GM23338 (cell line): ENCODE data around the gene ISG15. TPM values are rescaled to one million over a fixed set of nuclear protein-coding genes. Genes with fewer than 3 reads are reported as not detected.

Source experiments
- ATAC-seq: fragments of 200-7000 bp; cut with Tn5 transposase; 3 replicates; pipeline ENCODE4 v1.9.1; 2020
- DNase-seq: peaks from one replicate; pipeline ENCODE4 v3.0.0-alpha.2; 2015; ENCODE audit warnings: low spot score
- H2AFZ ChIP-seq: fragments of 200-600 bp; sonication (generic); 2 replicates; pipeline ENCODE4 v1.8.0; 2016; ENCODE audit warnings: antibody characterized with exemption, mild to moderate bottlenecking, moderate library complexity
- H3F3A ChIP-seq: fragments of 200-600 bp; sonication (generic); replicated peaks from 2 replicates; pipeline ENCODE4 v1.8.0; 2017; ENCODE audit warnings: antibody characterized with exemption, mixed run types, low read depth
- H3K27ac ChIP-seq: fragments of 200-600 bp; sonication (generic); 2 replicates; pipeline ENCODE4 v1.6.1; 2016; ENCODE audit warnings: low read depth
- H3K27me3 ChIP-seq: fragments of 200-600 bp; sonication (generic); 2 replicates; pipeline ENCODE4 v1.8.0; 2016; ENCODE audit warnings: mild to moderate bottlenecking, mixed run types, moderate library complexity; ENCODE audit not compliant: insufficient read depth
- H3K36me3 ChIP-seq: fragments of 200-600 bp; sonication (generic); 2 replicates; pipeline ENCODE4 v1.8.0; 2016; ENCODE audit warnings: mild to moderate bottlenecking; ENCODE audit not compliant: insufficient read depth
- H3K4me1 ChIP-seq: fragments of 200-600 bp; sonication (generic); 2 replicates; pipeline ENCODE4 v1.8.0; 2016; ENCODE audit warnings: mild to moderate bottlenecking, moderate library complexity; ENCODE audit not compliant: insufficient read depth
- H3K4me2 ChIP-seq: fragments of 200-600 bp; sonication (generic); 2 replicates; pipeline ENCODE4 v1.7.1; 2017; ENCODE audit warnings: mixed run types
- H3K4me3 ChIP-seq: fragments of 200-600 bp; sonication (generic); 2 replicates; pipeline ENCODE4 v1.6.1; 2016; ENCODE audit warnings: mixed run types
- H3K79me2 ChIP-seq: fragments of 200-600 bp; sonication (generic); replicated peaks from 2 replicates; pipeline ENCODE4 v1.8.0; 2017; ENCODE audit warnings: mild to moderate bottlenecking; ENCODE audit not compliant: insufficient read depth
- H3K9me2 ChIP-seq: fragments of 200-600 bp; sonication (generic); 2 replicates; pipeline ENCODE4 v1.8.0; 2017; ENCODE audit not compliant: insufficient read depth
- H4K20me1 ChIP-seq: fragments of 200-600 bp; sonication (generic); replicated peaks from 2 replicates; pipeline ENCODE4 v1.8.0; 2017; ENCODE audit warnings: mild to moderate bottlenecking; ENCODE audit not compliant: insufficient read depth
- H3K27ac Mint-ChIP-seq: 2 replicates; pipeline ENCODE4 v1.8.0; 2020; ENCODE audit warnings: inconsistent platforms, mild to moderate bottlenecking, moderate library complexity, mixed read lengths
- H3K27me3 Mint-ChIP-seq: 3 replicates; pipeline ENCODE4 v1.8.0; 2022; ENCODE audit warnings: low read depth, mild to moderate bottlenecking, moderate library complexity, mixed read lengths, inconsistent platforms; ENCODE audit not compliant: insufficient read depth, poor library complexity
- H3K36me3 Mint-ChIP-seq: 3 replicates; pipeline ENCODE4 v1.8.0; 2021; ENCODE audit warnings: low read depth, mild to moderate bottlenecking, inconsistent platforms, moderate library complexity, mixed read lengths
- H3K4me1 Mint-ChIP-seq: 3 replicates; pipeline ENCODE4 v1.8.0; 2020; ENCODE audit warnings: mild to moderate bottlenecking, inconsistent platforms, mixed read lengths
- H3K4me3 Mint-ChIP-seq: 3 replicates; pipeline ENCODE4 v1.8.0; 2021; ENCODE audit warnings: moderate library complexity, mild to moderate bottlenecking, inconsistent platforms, mixed read lengths
- H3K9me3 Mint-ChIP-seq: 3 replicates; pipeline ENCODE4 v1.8.0; 2020; ENCODE audit warnings: moderate library complexity, mild to moderate bottlenecking, inconsistent platforms, mixed read lengths
- CREB1 ChIP-seq: fragments of 250-450 bp; sonication (Bioruptor Pico); IDR thresholded peaks from 2 replicates; pipeline ENCODE4 v1.5.0; 2020; ENCODE audit warnings: low read depth, mild to moderate bottlenecking, moderate library complexity
- EZH2 ChIP-seq: fragments of 200-600 bp; sonication (generic); IDR thresholded peaks from one replicate; pipeline ENCODE4 v1.8.0; 2017; ENCODE audit warnings: antibody characterized with exemption, mild to moderate bottlenecking, low read depth; ENCODE audit not compliant: unreplicated experiment
- EZH2phosphoT487 ChIP-seq: fragments of 200-600 bp; sonication (generic); IDR thresholded peaks from one replicate; pipeline ENCODE4 v1.8.1; 2018; ENCODE audit warnings: antibody characterized with exemption; ENCODE audit not compliant: unreplicated experiment
- JUNB ChIP-seq: IDR thresholded peaks from one replicate; pipeline ENCODE4 v1.6.1; 2016; ENCODE audit warnings: antibody characterized with exemption; ENCODE audit not compliant: unreplicated experiment
- NANOG ChIP-seq: IDR thresholded peaks from 2 replicates; pipeline ENCODE4 v1.6.1; 2016; ENCODE audit warnings: antibody characterized with exemption, borderline replicate concordance
- POLR2AphosphoS5 ChIP-seq: IDR thresholded peaks from 2 replicates; pipeline ENCODE4 v1.6.1; 2016; ENCODE audit warnings: antibody characterized with exemption, low read depth
- STAT1 ChIP-seq: IDR thresholded peaks from one replicate; pipeline ENCODE4 v1.6.1; 2016; ENCODE audit warnings: antibody characterized with exemption; ENCODE audit not compliant: unreplicated experiment
- ZNF114 ChIP-seq: fragments of 250-450 bp; sonication (Bioruptor Pico); IDR thresholded peaks from 2 replicates; pipeline ENCODE4 v1.5.0; 2020; ENCODE audit warnings: mild to moderate bottlenecking, moderate library complexity
- ZNF331 ChIP-seq: fragments of 250-450 bp; sonication (Bioruptor Pico); IDR thresholded peaks from 2 replicates; pipeline ENCODE4 v1.5.0; 2020; ENCODE audit warnings: low read depth, mild to moderate bottlenecking, moderate library complexity
- polyA plus RNA-seq: library from polyadenylated mRNA; unstranded; fragments of >200 nt; fragmentation: Nextera tagmentation; extraction: Ambion mirVana; gene quantifications from 2 replicates; pipeline ENCODE4 v1.2.1, GENCODE V29; 2016
- total RNA-seq: library from RNA; depleted of rRNA; stranded (reverse); fragments of >200 nt; shearing (Covaris generic); gene quantifications from 2 replicates; pipeline ENCODE4 v1.2.3, GENCODE V29; 2014
- TF ChIP-seq, protein P1 (sequence below): IDR thresholded peaks from one replicate; pipeline ENCODE4 v1.6.1; 2018; ENCODE audit warnings: antibody characterized with exemption; ENCODE audit not compliant: unreplicated experiment
- TF ChIP-seq, protein P2 (sequence below): fragments of 250-450 bp; sonication (Bioruptor Pico); IDR thresholded peaks from 2 replicates; pipeline ENCODE4 v1.5.0; 2020; ENCODE audit warnings: mild to moderate bottlenecking, moderate library complexity
- TF ChIP-seq, protein P3 (sequence below): IDR thresholded peaks from 2 replicates; pipeline ENCODE4 v1.6.1; 2016; ENCODE audit warnings: antibody characterized with exemption
- TF ChIP-seq, protein P4 (sequence below), 2 experiments: fragments of 200-600 bp in 1 of 2; sonication (generic) in 1 of 2; conservative IDR thresholded peaks; 2 replicates each; pipeline versions ENCODE4 v1.5.1 to v1.6.1; 2016 to 2017; ENCODE audit warnings: antibody characterized with exemption in 2 of 2, low read depth in 2 of 2, mild to moderate bottlenecking in 2 of 2, moderate library complexity in 1 of 2

ISG15 gene
- total and polyA plus RNA-seq, 2 experiments from 2014 or later: 52.9 to 101 TPM

DNA sequence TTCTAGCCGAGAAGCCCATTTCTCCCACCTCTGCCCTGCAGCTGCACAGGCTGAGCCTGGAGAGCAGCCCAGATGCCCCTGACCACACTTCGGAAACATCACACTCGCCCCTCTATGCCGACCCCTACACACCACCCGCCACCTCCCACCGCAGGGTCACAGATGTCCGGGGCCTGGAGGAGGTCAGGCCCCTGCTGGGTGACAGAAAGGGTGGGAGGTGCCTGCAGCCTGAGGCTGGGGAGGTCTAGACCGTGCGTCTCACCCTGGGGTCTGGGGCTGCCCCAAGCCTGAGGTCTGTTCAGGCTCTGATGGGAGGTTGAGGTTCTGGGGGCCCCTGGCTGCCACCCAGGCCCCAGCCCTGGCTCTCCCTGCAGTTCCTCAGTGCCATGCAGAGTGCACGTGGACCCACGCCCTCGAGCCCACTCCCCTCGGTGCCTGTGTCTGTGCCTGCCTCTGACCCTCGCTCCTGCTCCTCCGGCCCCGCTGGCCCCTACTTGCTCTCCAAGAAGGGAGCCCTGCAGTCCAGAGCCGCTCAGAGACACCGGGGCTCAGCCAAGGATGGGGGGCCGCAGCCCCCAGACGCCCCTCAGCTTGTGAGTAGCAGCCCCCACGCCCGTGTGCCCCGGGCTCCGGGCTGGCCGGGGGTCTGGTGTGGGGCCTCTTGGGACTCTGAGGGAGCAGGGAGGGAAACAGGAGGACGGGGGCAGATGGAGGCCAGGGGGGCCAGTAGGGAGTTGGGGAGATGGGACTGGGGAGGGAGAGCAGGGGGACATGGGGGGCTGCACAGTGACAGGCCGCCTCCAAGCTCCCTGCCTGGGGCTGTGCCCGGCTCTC is 39.6 kb upstream of the ISG15 start:
- ATAC-seq (no peak), DNase-seq (no peak)
- Histone ChIP-seq H4K20me1 (0 out of 2 replicates have a peak, but pooled peaks cover 2% of the 10 kb centered on the region), H3K4me3 (no peak overlapping the region), H3K9me2 (no peaks in the 10 kb centered on the region), H3K4me2 (no peak overlapping the region), H3K4me1 (no peaks in the 10 kb centered on the region; the same call in 1 of the 2 replicates), H2AFZ (no peak overlapping the region), H3K27me3 (peaks cover 17% of the 10 kb centered on the region; the same call in 1 of the 2 replicates), H3K36me3 (no peaks in the 10 kb centered on the region), H3K27ac (no peak overlapping the region), H3K79me2 (no peaks in the 10 kb centered on the region), H3F3A (peaks cover 7% of the 10 kb centered on the region)
- Mint-ChIP-seq H3K36me3 (peaks cover 5% of the 10 kb centered on the region), H3K9me3 (peaks cover 5% of the 10 kb centered on the region), H3K27ac (no peak overlapping the region), H3K27me3 (peaks cover 30% of the 10 kb centered on the region), H3K4me3 (no peak overlapping the region), H3K4me1 (peaks cover 4% of the 10 kb centered on the region)
- TF ChIP-seq JUNB (no peak), EZH2 (no peak), POLR2AphosphoS5 (no peak), NANOG (no peak), ZNF331 (CRISPR knock-in tag) (no peak), EZH2phosphoT487 (no peak), CREB1 (CRISPR knock-in tag) (no peak), STAT1 (no peak), ZNF114 (CRISPR knock-in tag) (no peak)
- TF ChIP-seq, protein P1, sequence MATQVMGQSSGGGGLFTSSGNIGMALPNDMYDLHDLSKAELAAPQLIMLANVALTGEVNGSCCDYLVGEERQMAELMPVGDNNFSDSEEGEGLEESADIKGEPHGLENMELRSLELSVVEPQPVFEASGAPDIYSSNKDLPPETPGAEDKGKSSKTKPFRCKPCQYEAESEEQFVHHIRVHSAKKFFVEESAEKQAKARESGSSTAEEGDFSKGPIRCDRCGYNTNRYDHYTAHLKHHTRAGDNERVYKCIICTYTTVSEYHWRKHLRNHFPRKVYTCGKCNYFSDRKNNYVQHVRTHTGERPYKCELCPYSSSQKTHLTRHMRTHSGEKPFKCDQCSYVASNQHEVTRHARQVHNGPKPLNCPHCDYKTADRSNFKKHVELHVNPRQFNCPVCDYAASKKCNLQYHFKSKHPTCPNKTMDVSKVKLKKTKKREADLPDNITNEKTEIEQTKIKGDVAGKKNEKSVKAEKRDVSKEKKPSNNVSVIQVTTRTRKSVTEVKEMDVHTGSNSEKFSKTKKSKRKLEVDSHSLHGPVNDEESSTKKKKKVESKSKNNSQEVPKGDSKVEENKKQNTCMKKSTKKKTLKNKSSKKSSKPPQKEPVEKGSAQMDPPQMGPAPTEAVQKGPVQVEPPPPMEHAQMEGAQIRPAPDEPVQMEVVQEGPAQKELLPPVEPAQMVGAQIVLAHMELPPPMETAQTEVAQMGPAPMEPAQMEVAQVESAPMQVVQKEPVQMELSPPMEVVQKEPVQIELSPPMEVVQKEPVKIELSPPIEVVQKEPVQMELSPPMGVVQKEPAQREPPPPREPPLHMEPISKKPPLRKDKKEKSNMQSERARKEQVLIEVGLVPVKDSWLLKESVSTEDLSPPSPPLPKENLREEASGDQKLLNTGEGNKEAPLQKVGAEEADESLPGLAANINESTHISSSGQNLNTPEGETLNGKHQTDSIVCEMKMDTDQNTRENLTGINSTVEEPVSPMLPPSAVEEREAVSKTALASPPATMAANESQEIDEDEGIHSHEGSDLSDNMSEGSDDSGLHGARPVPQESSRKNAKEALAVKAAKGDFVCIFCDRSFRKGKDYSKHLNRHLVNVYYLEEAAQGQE: no peak
- TF ChIP-seq, protein P2, sequence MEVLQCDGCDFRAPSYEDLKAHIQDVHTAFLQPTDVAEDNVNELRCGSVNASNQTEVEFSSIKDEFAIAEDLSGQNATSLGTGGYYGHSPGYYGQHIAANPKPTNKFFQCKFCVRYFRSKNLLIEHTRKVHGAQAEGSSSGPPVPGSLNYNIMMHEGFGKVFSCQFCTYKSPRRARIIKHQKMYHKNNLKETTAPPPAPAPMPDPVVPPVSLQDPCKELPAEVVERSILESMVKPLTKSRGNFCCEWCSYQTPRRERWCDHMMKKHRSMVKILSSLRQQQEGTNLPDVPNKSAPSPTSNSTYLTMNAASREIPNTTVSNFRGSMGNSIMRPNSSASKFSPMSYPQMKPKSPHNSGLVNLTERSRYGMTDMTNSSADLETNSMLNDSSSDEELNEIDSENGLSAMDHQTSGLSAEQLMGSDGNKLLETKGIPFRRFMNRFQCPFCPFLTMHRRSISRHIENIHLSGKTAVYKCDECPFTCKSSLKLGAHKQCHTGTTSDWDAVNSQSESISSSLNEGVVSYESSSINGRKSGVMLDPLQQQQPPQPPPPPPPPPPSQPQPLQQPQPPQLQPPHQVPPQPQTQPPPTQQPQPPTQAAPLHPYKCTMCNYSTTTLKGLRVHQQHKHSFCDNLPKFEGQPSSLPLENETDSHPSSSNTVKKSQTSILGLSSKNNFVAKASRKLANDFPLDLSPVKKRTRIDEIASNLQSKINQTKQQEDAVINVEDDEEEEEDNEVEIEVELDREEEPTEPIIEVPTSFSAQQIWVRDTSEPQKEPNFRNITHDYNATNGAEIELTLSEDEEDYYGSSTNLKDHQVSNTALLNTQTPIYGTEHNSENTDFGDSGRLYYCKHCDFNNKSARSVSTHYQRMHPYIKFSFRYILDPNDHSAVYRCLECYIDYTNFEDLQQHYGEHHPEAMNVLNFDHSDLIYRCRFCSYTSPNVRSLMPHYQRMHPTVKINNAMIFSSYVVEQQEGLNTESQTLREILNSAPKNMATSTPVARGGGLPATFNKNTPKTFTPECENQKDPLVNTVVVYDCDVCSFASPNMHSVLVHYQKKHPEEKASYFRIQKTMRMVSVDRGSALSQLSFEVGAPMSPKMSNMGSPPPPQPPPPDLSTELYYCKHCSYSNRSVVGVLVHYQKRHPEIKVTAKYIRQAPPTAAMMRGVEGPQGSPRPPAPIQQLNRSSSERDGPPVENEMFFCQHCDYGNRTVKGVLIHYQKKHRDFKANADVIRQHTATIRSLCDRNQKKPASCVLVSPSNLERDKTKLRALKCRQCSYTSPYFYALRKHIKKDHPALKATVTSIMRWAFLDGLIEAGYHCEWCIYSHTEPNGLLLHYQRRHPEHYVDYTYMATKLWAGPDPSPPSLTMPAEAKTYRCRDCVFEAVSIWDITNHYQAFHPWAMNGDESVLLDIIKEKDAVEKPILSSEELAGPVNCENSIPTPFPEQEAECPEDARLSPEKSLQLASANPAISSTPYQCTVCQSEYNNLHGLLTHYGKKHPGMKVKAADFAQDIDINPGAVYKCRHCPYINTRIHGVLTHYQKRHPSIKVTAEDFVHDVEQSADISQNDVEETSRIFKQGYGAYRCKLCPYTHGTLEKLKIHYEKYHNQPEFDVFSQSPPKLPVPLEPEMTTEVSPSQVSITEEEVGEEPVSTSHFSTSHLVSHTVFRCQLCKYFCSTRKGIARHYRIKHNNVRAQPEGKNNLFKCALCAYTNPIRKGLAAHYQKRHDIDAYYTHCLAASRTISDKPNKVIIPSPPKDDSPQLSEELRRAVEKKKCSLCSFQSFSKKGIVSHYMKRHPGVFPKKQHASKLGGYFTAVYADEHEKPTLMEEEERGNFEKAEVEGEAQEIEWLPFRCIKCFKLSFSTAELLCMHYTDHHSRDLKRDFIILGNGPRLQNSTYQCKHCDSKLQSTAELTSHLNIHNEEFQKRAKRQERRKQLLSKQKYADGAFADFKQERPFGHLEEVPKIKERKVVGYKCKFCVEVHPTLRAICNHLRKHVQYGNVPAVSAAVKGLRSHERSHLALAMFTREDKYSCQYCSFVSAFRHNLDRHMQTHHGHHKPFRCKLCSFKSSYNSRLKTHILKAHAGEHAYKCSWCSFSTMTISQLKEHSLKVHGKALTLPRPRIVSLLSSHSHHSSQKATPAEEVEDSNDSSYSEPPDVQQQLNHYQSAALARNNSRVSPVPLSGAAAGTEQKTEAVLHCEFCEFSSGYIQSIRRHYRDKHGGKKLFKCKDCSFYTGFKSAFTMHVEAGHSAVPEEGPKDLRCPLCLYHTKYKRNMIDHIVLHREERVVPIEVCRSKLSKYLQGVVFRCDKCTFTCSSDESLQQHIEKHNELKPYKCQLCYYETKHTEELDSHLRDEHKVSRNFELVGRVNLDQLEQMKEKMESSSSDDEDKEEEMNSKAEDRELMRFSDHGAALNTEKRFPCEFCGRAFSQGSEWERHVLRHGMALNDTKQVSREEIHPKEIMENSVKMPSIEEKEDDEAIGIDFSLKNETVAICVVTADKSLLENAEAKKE (CRISPR knock-in tag): no peak
- TF ChIP-seq, protein P3, sequence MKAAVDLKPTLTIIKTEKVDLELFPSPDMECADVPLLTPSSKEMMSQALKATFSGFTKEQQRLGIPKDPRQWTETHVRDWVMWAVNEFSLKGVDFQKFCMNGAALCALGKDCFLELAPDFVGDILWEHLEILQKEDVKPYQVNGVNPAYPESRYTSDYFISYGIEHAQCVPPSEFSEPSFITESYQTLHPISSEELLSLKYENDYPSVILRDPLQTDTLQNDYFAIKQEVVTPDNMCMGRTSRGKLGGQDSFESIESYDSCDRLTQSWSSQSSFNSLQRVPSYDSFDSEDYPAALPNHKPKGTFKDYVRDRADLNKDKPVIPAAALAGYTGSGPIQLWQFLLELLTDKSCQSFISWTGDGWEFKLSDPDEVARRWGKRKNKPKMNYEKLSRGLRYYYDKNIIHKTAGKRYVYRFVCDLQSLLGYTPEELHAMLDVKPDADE: no peak
- TF ChIP-seq, protein P4, sequence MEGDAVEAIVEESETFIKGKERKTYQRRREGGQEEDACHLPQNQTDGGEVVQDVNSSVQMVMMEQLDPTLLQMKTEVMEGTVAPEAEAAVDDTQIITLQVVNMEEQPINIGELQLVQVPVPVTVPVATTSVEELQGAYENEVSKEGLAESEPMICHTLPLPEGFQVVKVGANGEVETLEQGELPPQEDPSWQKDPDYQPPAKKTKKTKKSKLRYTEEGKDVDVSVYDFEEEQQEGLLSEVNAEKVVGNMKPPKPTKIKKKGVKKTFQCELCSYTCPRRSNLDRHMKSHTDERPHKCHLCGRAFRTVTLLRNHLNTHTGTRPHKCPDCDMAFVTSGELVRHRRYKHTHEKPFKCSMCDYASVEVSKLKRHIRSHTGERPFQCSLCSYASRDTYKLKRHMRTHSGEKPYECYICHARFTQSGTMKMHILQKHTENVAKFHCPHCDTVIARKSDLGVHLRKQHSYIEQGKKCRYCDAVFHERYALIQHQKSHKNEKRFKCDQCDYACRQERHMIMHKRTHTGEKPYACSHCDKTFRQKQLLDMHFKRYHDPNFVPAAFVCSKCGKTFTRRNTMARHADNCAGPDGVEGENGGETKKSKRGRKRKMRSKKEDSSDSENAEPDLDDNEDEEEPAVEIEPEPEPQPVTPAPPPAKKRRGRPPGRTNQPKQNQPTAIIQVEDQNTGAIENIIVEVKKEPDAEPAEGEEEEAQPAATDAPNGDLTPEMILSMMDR (conservative IDR thresholded peaks at IDR 0.05; ENCODE audit: low read depth in 2 of 2): no peak
